ENCODE data around the gene MRPS18B. TPM values are rescaled to one million over a fixed set of nuclear protein-coding genes. Genes with fewer than 3 reads are reported as not detected.

Gene MRPS18B
- total and polyA plus RNA-seq, 2 of the 4 experiments (the other 2 are of a cell fraction), result 51.2 to 82.3 TPM

DNA sequence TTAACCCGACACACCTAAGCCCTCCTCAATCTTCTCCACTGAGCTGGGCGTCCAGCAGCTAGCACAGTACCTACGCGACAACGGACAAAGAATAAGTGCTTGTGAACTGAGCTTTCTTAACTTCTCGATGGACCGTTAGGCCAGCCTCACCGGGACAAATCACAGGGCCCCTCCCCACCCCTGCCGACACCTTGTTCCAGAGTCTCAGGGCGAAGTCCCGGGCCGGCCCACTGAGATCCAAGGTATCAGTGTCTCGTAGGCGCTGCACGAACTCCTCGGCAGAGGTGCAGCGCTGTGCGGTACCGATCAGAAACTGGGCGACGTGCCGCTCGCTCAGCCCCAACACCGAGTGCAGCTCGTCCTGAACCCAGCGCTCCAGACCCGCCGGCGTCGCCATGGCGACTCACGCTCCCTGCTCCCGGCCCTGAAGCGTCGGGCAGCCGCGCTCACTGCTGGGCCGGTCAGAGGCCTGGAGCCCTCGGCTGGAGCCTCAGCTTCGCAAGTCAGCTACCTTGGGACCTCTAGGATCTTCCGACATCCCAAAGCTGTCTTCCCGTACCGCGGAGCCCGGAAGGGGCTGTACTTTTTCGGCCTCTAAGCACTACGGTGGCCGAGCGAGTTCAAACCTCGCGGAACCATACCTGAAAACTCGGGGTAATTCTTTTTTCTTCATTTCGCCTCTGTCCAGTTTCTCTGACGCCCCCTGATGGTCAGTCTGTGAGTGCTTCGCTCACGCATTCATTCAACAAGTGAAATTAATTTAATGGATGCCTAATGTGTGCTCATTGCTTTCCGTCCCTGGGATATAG, 55.0 kb downstream of the MRPS18B start, which contains the start of gene DHX16:
TSS of gene DHX16 (minus strand) at position 562 of the 809 bp plus-strand sequence. CDS start at position 397, 165 bp downstream.
- no peak within 1 kb of the TSS for H2BK20ac ChIP-seq (ENCODE audit: low read depth, low read length)
- peaks cover 21% of the 10 kb centered on the region for H4K20me1 ChIP-seq (ENCODE audit: insufficient read depth, low read length)
- peak within 1 kb of the TSS; percentile 77 for H3K4me3 ChIP-seq (ENCODE audit: insufficient read depth, low read depth, low read length)
- H4K8ac ChIP-seq (ENCODE audit: low read depth in 2 of 2, low read length in 2 of 2), result peak within 1 kb of the TSS; percentile 9 to 74; a peak in 2 of 4 replicates
- no peak within 1 kb of the TSS for H2BK15ac ChIP-seq (ENCODE audit: low read depth, low read length)
- peak within 1 kb of the TSS; percentile 73 for H3K23ac ChIP-seq (ENCODE audit: low read depth, low read length)
- dilution Hi-C loops (cut with HindIII; ENCODE audit: low sequenced_read_pairs, unreplicated experiment), result no loop called here
- peak within 1 kb of the TSS; percentile 69 for H2AK5ac ChIP-seq (ENCODE audit: low read depth, low read length)
- H3K4me1 ChIP-seq (ENCODE audit: control insufficient read depth, insufficient read depth, low read length), result peaks cover 3% of the 10 kb centered on the region; the same call in 1 of the 2 replicates
- no peaks in the 10 kb centered on the region for H3K9me1 ChIP-seq (ENCODE audit: insufficient read depth, low read length)
- peak within 1 kb of the TSS; percentile 95 for H3K4me2 ChIP-seq (ENCODE audit: low read depth, low read length)
- POLR2A ChIA-PET (ENCODE audit: unreplicated experiment), result interaction anchor here (1.0 to 1.7 kb wide), 4 partner anchors 10 to 60 kb away, joined by 3 to 7 read pairs (median 4); no protein-coding TSS in a partner anchor
- no TSS peak for BruUV-seq (replicated peaks)
- 0% methylated on average over 41 of the region's 57 CpGs; no CpG with 5 or more reads in 1 of the 2 experiments for WGBS, 2 experiments (ENCODE audit: extremely low coverage in 2 of 2, insufficient read length in 1 of 2)
- peak within 1 kb of the TSS; percentile 95 for H2AFZ ChIP-seq (replicated peaks; ENCODE audit: low read length, poor library complexity)
- DNase-seq, result peak; percentile 98
- H3K36me3 ChIP-seq (ENCODE audit: control insufficient read depth, insufficient read depth, low read length), result peaks cover 34% of the 10 kb centered on the region
- no peak within 1 kb of the TSS for H3K56ac ChIP-seq (ENCODE audit: extremely low read depth, insufficient read depth, low read length)
- H2AK9ac ChIP-seq (replicated peaks; ENCODE audit: low read depth, low read length, poor library complexity), result peak within 1 kb of the TSS; percentile 92
- CTCF ChIA-PET, result interaction anchor here (0.6 to 1.4 kb wide), 4 partner anchors 31 to 62 kb away, joined by 3 to 5 read pairs (median 4); no protein-coding TSS in a partner anchor
- H2BK5ac ChIP-seq (ENCODE audit: low read depth, low read length, poor library complexity, severe bottlenecking), result peak within 1 kb of the TSS; percentile 41
- intact Hi-C loops (cut with micrococcal nuclease), result loop anchor here (2.0 kb wide), 1 partner anchor 190 kb away; no protein-coding TSS in a partner anchor
- peak within 1 kb of the TSS; percentile 66 for H3K14ac ChIP-seq (replicated peaks; ENCODE audit: low read depth, low read length)
- H3K4ac ChIP-seq (ENCODE audit: low read depth, low read length), result peak within 1 kb of the TSS; percentile 80
- ATAC-seq (ENCODE audit: low read depth), result peak; percentile 88
- no peaks in the 10 kb centered on the region for H3K27me3 ChIP-seq (ENCODE audit: control insufficient read depth, insufficient read depth, low read length)
- in situ Hi-C loops (cut with MboI; ENCODE audit: low sequenced_read_pairs), result no loop called here
- H4K91ac ChIP-seq (ENCODE audit: insufficient read depth, low read depth, low read length), result peak within 1 kb of the TSS; percentile 7; the same call in 1 of the 2 replicates
- no peak within 1 kb of the TSS for H3K18ac ChIP-seq (ENCODE audit: low read depth, low read length)
- H3K9ac ChIP-seq (ENCODE audit: low read depth, low read length), result peak within 1 kb of the TSS; percentile 83
- peak within 1 kb of the TSS; percentile 58 for H3K27ac ChIP-seq (ENCODE audit: insufficient read depth, low read length)
- no peak within 1 kb of the TSS for H4K5ac ChIP-seq (ENCODE audit: low read depth, low read length)
- H2BK120ac ChIP-seq (ENCODE audit: low read depth, low read length), result no peak within 1 kb of the TSS; the same call in 1 of the 2 replicates
- no peaks in the 10 kb centered on the region for H3K9me3 ChIP-seq (ENCODE audit: control insufficient read depth, insufficient read depth, low read length)
- peaks cover 25 to 41% of the 10 kb centered on the region in 2 experiments for H3K79me1 ChIP-seq (ENCODE audit: low read depth in 1 of 2, low read length in 2 of 2)
- TF ChIP-seq MAFK (IDR thresholded peaks at IDR 0.05; ENCODE audit: low read depth, low read length) (no peak; the same call in 1 of the 2 replicates), RCOR1 (IDR thresholded peaks at IDR 0.05; ENCODE audit: insufficient replicate concordance, low read length) (no peak), RAD21 (IDR thresholded peaks at IDR 0.05; ENCODE audit: low read length) (peak; percentile 56), POLR2A (IDR thresholded peaks at IDR 0.05; ENCODE audit: low read depth, low read length) (0 out of 2 replicates have a peak, but pooled peaks have one; percentile 31), MAZ (IDR thresholded peaks at IDR 0.05; ENCODE audit: borderline replicate concordance, low read depth, low read length) (0 out of 2 replicates have a peak, but pooled peaks have one; percentile 22), CEBPB (IDR thresholded peaks at IDR 0.05; ENCODE audit: low read depth, low read length) (no peak), RFX5 (IDR thresholded peaks at IDR 0.05; ENCODE audit: low read depth, low read length) (no peak), FOS (IDR thresholded peaks at IDR 0.05; ENCODE audit: low read depth, low read length) (no peak), NFE2L2 (IDR thresholded peaks at IDR 0.05; ENCODE audit: low read depth, low read length) (no peak), USF2 (IDR thresholded peaks at IDR 0.05; ENCODE audit: low read depth, low read length) (no peak), SMC3 (IDR thresholded peaks at IDR 0.05; ENCODE audit: low read depth, low read length) (peak; percentile 70), CHD1 (IDR thresholded peaks at IDR 0.05; ENCODE audit: low read depth, low read length) (0 out of 2 replicates have a peak, but pooled peaks have one; percentile 38), CTCF (conservative IDR thresholded peaks at IDR 0.05; ENCODE audit: low read depth, low read length) (peak; percentile 94)

Measured in IMR-90 (cell line).